CD4-positive, alpha-beta T cell treated with Interleukin-6 at 100 ng/mL for 8 hours (primary cell): ENCODE data around the gene ATP6V0E1.
"Not testable (repeated sequence)": the region's sequence is repeated elsewhere in the genome, so short reads cannot be mapped to it uniquely, and the experiment has no call there.

Experiments
- DNase-seq: peaks from one replicate; pipeline ENCODE4 v3.0.0-alpha.2; 2020; ENCODE audit warnings: mixed read lengths, low spot score

ATP6V0E1 gene

DNA sequence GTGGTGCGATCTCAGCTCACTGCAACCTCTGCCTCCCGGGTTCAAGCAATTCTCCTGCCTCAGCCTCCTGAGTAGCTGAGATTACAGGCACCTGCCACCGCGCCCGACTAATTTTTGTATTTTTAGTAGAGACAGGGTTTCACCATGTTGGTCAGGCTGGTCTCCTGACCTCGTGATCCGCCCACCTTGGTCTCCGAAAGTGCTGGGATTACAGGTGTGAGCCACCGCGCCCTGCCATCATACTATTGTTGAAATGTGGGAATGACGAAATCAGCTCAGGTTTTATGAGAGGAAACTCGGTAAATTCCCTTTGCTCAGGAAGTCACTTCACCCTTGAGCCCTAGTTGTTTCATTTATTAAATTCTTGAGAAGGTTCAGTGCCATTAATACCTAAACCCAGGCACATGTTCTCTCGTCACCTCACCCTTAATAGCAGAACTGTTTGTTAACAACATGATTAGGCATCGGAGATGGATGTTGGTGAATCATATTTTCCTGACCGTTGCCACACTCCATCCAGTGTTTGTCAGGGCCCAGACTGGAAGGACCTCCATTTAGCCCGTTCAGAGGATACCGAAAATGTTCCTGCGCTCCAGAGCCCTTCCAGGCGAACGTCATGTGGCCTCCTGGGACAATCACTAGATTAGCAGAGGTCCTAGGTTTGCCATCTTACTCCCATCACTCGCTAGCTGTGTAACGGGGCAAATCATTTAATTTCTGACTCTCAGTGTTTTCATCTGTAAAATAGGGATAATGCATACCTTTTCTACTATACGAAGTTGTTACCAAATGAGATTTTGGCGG lies 52.5 kb downstream of the ATP6V0E1 start:
- no peak for DNase-seq

DNA sequence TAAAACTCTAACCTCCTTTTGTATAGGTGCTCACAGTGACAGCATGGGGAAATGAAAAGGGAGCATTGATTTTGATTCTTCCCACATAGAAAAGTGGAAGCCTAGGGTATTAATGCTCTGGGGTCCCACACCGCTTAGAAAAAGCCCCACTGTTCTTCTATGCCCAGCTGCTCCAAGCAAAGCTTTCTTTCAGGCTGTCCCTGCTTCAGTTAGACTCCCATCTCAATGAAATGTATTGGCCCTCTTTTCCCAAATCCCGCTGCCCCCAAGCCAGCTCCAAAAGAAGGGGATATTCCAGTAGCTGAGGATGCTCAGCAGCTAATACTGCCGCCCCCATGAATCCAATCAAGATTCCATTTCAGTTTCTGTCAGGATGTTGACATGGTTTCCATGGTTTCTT lies 55.6 kb downstream of the ATP6V0E1 start:
- DNase-seq: no peak

DNA sequence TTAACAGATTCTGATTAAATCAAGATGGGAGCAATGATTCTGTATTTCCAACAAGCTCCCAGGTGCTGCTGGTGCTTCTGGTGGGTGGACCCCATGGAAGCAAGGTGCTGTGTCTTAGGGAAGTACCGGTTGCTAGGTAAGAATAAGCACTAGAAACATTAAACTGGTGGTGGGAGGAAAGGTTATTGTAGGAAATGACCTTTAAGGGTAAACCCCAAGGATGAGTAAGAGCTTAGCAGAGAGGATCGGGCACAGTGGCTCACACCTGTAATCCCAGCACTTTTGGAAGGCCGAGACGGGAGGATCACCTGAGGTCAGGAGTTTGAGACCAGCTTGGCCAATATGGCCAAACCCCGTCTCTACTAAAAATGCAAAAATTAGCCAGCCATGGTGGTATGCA lies 56.4 kb downstream of the ATP6V0E1 start:
- DNase-seq: no peak

DNA sequence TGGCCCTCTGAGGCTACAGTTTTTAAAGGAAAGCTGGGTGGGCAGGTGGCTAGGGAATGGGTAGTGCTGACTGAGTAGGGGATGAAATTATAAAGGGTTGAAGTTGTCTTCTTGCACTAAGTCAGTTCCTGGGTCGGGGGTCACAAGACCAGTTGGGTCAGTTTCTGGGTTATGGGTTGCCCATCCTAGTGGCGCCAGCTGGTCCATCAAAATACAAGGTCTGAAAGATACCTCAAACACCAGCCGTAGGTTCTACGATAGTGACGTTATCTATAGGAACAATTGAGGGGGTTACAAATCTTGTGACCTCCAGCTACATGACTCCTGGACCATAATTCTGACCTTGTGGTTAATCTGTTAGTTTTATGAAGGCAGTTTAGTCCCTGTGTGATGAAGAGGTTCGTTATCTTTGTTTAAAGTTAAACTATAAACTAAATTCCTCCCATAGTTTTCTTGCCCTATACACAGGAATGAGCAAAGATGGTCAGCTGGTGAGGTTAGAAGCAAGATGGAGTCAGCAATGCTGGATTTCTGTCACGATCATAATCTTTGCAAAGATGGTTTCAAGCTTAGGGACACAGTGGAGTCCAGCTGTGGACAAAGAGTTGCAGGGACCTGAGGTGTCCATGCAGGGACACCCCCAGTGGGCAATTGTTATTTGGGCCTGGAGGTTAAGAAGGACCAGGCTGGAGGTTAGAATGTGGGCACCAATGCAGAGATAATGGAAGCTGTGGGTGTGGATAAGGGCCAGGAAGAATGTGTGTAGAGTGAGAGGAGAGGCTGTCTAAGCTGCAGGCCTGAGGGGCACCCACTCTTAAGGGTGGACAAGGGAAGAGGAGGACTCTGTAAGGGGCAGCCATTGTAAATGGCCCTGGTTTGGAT lies 58.6 kb downstream of the ATP6V0E1 start:
- no peak for DNase-seq

DNA sequence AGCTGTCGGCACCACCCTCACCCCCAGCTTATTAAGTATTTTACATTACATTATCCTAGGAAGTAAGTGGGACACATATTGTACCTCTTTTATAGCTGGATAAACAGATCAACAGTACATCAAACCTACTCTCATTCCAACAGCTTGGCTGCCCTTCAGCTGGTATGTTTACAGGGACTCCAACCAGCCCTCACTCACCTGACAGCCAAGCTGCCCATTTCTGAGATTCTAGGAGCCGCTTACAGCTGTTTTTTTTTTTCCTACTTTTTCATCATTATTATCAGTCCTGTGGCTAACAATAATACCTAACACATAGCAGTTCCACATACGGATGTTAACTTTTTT lies 59.2 kb downstream of the ATP6V0E1 start:
- DNase-seq: no peak

DNA sequence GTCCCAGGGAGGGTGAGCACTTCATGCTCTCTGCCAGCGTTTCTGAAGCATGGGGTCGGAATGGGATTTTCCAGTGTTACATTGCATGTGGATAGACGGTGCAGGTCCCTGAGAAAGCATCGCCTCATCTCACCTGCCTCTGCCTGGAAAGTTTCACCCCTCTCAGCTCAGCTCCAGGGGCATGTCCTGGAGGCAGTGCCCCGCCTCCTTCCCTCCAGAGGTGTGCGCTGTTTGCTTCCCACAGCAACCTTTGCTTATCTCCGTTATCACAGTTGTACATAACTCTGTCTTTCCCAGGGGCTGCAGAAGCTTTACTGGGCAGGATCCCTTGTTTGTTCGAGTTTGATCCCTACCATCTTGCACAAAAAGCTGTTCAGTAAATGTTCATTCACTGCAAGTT lies 61.9 kb downstream of the ATP6V0E1 start:
- DNase-seq: no peak

DNA sequence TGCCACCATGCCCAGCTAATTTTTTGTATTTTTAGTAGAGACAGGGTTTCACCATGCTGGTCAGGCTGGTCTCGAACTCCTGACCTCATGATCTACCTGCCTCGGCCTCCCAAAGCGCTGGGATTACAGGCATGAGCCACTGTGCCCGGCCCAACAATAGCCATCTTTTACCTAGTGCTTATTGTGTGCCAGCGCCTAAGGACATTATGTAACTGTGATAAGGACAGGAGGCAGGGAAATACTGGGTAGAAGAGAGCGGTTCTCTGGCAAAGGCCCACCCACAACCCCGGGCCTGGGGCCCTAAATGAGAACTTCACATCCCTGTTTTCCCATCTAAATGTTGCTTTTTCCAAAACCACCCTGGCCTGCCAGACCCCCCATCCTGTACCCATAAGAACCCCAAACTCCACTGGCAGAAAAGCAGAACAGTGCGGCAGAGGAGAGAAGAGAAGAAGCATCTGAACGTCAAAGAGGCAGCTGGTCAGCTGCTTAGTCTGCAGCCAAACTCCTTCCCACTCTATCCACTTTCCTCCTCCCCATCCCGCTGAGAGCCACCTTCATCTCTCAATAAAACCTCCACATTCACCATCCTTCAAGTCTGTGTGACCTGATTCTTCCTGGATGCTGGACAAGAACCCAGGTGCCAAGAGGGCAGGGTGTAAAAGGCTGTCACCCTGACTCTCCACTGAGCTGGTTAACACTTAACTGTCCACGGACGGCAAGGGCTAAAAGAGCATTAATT lies 63.7 kb downstream of the ATP6V0E1 start:
- DNase-seq: not testable (repeated sequence)

DNA sequence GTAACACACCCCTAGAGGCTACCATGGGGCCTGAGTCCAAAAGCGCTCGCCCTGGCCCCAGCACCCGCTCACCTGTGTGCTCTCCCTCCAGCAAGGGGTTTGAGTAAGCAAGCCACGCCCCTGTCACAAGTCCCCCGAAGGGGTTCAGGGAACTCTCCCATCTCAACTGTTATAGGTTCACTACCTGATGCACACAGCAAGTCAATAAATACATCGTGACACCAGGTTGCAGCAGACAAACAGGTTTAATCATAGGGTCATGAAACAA lies 64.2 kb downstream of the ATP6V0E1 start:
- no peak for DNase-seq

DNA sequence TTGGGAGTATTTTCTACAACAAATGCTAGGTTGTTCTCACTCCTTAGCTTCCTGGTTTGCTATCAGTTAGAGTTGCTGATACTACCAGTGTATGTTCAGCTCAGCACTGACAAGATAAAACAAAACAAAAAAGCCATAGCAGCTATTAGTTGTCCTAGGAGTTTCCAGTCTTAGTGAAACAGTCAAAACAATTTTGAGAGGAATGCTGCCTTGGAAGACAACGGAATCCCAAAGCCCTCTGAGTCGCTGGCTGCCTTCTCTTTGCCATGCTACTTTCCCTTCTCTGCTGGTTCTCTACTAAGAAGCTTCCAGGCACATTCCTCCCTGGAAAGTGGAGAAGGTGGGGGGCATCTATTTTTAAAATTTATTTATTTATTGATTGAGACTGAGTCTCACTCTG lies 67.2 kb downstream of the ATP6V0E1 start:
- no peak for DNase-seq

DNA sequence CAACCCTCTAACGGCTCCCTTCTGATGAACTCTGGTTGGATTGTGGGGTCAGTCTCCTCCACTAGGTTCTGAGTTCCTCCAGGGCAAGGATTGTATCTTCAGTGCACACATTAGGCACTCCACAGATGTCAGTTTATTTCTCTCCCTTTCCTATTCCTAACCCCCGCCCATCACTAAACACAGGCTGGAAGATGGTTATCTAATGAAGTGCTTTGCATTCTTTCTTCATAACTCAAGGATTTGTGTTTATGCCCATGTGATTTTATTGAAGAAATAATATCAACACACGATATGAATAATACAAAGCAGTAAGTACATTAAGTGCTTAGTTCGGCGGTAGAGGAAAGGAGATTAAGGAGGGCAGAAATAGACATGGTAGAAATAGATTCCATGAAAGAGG lies 68.2 kb downstream of the ATP6V0E1 start:
- DNase-seq: no peak

DNA sequence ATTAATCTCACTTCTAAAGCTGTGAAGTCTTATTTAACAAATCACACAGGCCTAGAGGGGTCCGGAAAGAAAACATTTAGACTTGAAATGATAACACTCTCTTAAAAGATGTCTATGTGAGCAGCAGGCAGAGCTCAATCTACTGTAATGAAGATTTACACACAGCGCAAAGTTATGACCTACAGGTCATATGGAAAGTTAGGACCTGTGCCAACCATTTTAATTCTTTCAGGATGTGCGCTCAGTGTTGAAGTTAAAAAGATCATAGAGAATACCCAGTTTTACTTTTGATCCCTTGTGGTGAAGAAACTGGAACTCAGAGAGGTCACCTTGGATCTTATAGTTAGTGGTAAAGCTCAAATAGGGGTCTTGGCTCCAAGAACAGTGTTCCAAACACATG lies 69.5 kb downstream of the ATP6V0E1 start:
- no peak for DNase-seq

DNA sequence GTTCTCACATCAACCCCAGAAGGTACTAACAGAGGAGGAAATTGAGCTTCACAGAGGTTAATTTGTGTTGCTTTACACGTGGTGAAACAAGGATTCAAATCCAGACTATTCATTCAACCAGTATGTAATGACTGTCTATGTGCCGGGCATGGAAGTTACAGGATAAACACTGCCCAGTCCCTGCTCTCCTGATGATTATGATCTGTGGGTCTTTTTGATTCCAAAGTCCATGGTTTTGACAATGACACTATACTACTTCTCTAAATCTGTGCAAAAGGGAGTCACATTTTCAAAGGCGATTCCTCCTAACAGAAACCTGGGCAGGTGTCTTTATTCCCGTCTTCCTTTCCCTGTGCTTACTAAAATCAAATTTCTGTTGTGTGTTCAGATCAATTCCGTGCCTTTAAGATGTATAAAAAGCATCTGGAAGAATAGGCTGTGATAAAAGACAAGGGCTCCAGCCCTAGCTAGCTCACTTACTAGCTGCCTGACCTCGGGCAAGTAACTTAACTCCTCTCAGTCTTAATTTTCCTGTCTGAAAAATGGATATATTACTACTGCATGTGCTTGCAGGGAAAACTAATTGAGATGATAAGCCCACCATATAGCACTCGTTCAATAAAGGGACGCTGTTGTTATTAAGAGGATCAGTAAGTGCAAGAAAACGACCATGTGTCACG lies 71.6 kb downstream of the ATP6V0E1 start:
- no peak for DNase-seq

DNA sequence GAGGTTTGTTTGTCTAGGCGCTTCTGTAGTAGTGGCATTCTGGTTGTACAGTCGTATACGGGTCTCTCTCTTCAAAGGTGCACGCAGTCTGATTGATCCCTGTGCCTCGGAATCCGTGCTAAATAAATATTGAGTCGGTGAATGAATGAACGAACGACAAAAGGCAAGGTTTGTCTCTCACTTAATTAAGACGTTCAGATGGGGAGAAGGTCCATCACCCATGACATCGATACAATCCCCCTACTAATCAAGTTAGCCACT lies 72.1 kb downstream of the ATP6V0E1 start:
- no peak for DNase-seq

DNA sequence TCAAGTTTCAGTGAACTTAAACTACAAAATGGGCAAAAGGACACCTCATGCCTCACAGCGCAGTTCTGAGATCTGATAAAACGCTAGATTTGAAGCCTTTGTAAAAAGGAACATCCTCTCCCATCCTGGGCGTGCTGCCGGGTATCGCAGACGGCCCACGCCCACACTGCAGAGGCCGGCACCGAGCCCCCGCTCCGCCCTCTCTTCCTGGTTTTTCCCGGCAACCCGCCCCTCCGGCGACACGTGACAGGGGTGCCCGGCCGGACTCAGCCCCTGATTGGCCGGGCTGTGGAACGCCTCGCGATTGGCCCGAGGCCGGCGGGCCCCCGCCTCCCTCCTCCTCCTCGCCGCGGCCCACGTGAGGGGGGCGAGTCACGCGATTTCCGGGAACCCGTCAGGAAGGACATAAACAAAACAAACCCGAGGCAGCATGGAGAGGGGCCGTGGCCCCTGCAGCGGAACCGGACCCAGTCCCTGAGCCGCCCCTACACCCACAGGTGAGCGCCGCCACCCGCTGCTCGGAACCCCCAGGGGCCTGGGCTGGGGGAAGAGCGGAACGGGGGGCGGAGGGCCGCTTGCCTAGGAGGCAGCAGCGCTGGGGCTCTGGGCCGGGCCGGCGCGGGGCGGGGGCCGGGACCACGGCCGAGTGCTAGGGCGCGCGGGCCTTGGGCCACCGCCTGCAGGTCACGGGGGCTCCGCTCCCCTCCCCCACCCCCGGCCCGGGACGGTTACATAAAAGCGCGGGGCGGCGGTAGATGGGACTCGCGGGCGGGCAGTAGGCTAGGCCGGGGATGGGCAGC lies 72.6 kb downstream of the ATP6V0E1 start, which contains the start of gene CREBRF:
Gene CREBRF (plus strand): TSS at position 370 of the 800 bp plus-strand sequence. CDS start 24,424 bp downstream, outside the sequence.
- DNase-seq: peak; percentile 98

DNA sequence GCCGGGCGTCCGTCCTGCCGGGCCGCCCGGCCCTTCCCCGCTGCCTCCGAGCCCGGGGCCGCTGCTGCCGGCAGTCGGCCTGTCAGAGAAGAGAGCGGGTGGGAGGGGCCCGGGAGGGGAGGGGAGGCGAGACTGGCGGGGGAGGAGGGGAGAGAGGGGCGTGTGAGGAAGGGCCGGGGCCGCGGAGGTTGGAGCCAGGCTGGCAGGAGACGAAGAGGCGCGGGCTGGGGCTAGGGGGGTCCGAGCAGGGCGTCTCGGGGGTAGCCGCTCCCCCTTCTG lies 73.2 kb downstream of the ATP6V0E1 start:
- peak; percentile 82 for DNase-seq

DNA sequence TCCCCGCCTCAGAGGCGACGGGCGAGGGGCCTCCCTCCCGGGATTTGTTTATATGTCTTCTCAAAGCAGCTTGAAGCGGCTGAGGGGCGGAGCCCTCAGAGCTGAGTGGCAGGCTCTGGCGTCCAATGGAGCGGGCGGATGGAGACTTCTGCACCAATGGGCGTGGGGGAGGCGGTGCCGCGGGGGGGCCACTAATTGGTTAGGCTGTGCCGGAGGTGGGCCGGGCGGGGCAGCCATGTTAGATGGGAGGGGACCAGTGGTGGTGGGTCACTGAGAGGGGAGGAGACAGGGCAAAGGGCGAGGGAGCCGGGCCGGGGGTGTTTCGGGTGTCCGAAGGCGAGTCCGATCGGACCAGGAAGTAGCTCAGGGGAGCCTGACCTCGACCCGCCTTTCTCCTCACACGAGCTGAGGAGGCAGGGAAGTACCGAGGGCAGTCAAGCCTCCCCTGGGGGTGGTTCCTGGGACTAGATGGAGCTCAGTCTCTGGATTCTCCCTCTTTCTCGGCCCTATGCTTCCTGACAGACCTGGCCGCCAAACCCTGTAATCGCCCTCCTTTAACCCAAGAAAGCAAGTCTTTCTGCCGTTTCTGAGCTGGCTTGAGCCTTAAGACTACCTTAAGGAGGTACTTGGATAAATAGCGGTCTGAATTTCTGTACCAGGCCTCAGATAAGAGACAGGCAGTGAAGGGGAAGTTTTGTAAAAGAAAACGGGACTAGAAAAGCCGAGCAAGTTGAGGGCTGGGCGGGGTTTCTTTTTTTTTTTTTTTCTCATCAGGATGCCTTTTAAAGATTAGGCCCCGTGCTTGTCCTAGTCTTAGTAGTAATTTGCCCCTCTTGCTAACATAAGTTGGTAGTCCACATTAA lies 73.7 kb downstream of the ATP6V0E1 start:
- DNase-seq: peak; percentile 97

DNA sequence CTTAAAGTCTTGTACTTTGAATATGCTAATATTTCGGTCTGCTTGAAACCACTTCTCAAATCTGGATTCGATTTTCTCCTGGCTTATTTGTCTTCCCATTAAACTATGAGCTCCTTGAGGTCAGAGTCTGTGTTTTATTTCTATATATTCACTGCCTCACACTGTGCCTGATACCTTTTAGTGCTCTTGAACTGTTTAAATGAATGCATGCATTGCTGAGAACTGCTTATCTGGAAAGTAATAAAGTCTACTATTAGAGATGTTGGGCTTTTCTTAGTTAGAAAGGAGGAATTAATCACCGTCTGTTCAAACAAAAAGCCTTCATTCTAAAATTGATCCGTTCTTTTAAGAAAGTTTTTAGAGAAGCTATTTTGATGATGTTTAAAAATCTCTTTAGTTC lies 78.6 kb downstream of the ATP6V0E1 start:
- DNase-seq: no peak

DNA sequence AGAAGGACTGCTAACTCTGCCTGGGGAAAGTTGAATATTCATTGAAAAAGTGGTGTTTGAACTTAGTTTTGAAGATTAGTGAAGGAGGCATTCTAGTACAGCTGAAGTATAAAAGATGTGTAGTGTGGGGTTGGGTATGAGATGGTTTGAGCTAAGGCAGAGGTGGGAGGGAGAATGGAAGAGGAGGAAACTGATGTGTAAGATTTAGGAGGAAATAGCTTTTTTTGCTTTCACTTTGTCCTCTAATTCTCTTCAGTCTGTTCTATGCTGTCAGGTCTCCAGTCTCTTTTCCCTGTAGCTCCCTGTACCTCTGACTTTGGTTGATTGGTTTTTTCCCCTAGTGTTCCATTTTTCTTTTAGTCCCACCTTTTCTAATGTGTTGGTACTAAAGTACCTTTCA lies 81.6 kb downstream of the ATP6V0E1 start:
- no peak for DNase-seq

DNA sequence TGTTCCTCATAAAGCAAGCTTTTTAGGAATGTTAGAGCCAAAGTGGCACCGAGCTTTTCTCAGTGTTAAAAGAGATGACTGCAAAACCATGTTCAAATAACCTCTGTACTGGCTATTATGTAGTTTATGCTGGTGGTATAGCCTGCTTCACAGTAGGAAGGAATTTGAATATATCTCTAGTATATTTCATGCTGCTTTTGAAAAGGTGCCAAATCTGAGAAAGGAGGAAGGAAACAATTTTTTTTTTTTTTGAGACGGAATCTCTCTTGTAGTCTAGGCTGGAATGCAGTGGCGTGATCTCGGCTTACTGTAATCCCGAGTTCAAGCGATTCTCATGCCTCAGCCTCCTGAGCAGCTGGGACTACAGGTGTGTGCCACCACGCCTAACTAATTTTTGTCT lies 86.1 kb downstream of the ATP6V0E1 start:
- no peak for DNase-seq

DNA sequence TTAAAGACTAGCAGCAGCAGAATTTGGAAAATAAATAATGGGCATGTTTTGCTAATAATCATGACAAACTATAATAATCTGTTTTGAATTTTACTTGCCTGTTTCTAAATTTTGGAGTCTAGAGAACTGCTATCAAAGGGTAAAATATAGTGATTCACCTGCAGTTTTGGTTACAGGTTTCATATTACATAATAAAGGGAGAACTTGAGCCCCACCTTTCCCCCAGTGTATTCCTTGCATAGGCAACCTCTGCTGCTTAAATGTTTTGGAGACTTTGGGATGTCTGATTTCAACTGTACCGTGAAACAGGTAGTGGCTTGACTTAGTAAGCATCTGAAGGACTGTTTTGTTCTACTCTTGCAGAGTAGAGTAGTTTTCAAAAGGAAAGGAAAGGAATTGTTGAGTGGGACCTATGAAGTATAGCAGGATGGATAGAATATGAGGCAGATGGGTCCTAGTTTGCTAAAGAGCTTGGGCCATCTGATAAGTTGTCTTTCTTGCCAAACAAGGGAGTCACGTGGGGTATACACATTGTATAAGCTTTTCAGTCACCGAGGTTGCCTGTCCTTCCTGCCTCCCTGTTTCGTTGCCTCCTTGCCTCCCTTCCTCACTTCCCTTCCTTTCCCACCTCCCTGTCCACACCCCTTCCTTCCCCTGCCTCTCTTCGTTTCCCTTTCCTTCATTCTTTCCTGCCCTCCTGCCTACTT lies 91.7 kb downstream of the ATP6V0E1 start:
- no peak for DNase-seq
